NCI-H2196 treated with DMSO at 0.1 percent for 48 hours (cell line): Measurements from ENCODE around the gene PDGFA.

ENCODE experiments used
- DNase-seq: peaks from one replicate; lab custom pipeline; 2025; ENCODE audit not compliant: unreplicated experiment; lab: John Stamatoyannopoulos, UW

The PDGFA gene

GRCh38 chr7:449324-450019, 70.2 kb downstream of the PDGFA start:
- DNase-seq = no peak

DNA sequence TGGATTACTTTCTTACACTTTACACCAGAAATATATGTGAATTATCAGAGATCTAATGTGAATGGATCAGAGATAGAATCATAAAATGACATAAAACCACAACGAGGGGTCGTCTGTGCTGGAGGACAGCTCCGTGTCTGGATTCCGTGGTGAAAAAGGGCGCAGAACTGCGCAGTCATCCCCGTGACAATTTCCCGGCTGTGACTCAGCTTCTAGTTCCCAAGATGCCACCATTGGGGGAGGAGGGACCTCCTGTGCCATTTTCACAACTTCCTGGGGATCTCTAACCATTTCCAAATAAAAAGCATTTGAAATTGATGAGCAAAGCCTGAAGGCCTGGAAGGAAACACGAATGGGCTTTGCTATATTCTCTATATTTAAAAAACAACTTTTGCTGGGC, 72.1 kb downstream of the PDGFA start:
- DNase-seq = no peak
